Measurements from ENCODE around the gene HSP90AB1.
A peak's percentile ranks its signal among the peaks of the same experiment; 100 is the strongest.

HSP90AB1 gene

GRCh38 chr6:44275749-44276648, 29.1 kb downstream of the HSP90AB1 start:
- Histone ChIP-seq H4K20me1 (peaks cover 0 to 48% (median 7%) of the 10 kb centered on the region in 11 experiments; a peak in 8 of 22 replicates), H3K4me1 (peaks cover 0 to 26% (median 10%) of the 10 kb centered on the region in 10 experiments; a peak in 15 of 20 replicates), H3K36me3 (no peaks in the 10 kb centered on the region), H3K27ac (no peak overlapping the region), H3K4me2 (no peak overlapping the region), H3K4me3 (no peak overlapping the region), H3K9ac (no peak overlapping the region), H3K27me3 (peaks cover 37 to 63% (median 47%) of the 10 kb centered on the region in 11 experiments), H3K9me3 (replicated peaks in 1 of 11) (no peaks in the 10 kb centered on the region)
- no peak for TF ChIP-seq Cebpa-rat (IDR thresholded peaks at IDR 0.05)

- Histone ChIP-seq H3K4me3 (no peak overlapping the region), H3K4me1 (peaks cover 0 to 23% (median 10%) of the 10 kb centered on the region in 10 experiments; a peak in 15 of 20 replicates), H4K20me1 (peaks cover 0 to 39% (median 0%) of the 10 kb centered on the region in 11 experiments; a peak in 7 of 22 replicates), H3K4me2 (no peak overlapping the region), H3K27me3 (peaks cover 27 to 54% (median 38%) of the 10 kb centered on the region in 11 experiments), H3K9ac (no peak overlapping the region), H3K9me3 (replicated peaks in 1 of 11) (no peaks in the 10 kb centered on the region), H3K27ac (no peak overlapping the region), H3K36me3 (no peaks in the 10 kb centered on the region)
- no peak for TF ChIP-seq Cebpa-rat (IDR thresholded peaks at IDR 0.05)
Observed at GRCh38 chr6:44276667-44277640, 30.1 kb downstream of the HSP90AB1 start.

GRCh38 chr6:44277763-44278162, 30.9 kb downstream of the HSP90AB1 start:
- H4K20me1 ChIP-seq: peaks cover 0 to 31% (median 0%) of the 10 kb centered on the region in 11 experiments; a peak in 4 of 22 replicates
- no peak overlapping the region; a peak in 1 of 22 replicates for H3K4me2 ChIP-seq

GRCh38 chr6:44278315-44278714, 31.4 kb downstream of the HSP90AB1 start:
- Histone ChIP-seq H3K27ac (no peak overlapping the region), H3K4me1 (peaks cover 0 to 23% (median 10%) of the 10 kb centered on the region in 10 experiments; a peak in 15 of 20 replicates), H3K27me3 (peaks cover 16 to 50% (median 27%) of the 10 kb centered on the region in 11 experiments; a peak in 21 of 22 replicates)

More at GRCh38 chr6:44277763-44278162, 30.9 kb downstream of the HSP90AB1 start:
- H3K9me3 ChIP-seq (replicated peaks in 1 of 11): no peaks in the 10 kb centered on the region
- peaks cover 0 to 23% (median 10%) of the 10 kb centered on the region in 10 experiments; a peak in 15 of 20 replicates for H3K4me1 ChIP-seq
- no peak overlapping the region for H3K27ac ChIP-seq
- H3K9ac ChIP-seq: no peak overlapping the region
- no peaks in the 10 kb centered on the region for H3K36me3 ChIP-seq
- H3K4me3 ChIP-seq: no peak overlapping the region
- no peak for TF ChIP-seq Cebpa-rat (IDR thresholded peaks at IDR 0.05)
- peaks cover 19 to 52% (median 30%) of the 10 kb centered on the region in 11 experiments for H3K27me3 ChIP-seq

DNA sequence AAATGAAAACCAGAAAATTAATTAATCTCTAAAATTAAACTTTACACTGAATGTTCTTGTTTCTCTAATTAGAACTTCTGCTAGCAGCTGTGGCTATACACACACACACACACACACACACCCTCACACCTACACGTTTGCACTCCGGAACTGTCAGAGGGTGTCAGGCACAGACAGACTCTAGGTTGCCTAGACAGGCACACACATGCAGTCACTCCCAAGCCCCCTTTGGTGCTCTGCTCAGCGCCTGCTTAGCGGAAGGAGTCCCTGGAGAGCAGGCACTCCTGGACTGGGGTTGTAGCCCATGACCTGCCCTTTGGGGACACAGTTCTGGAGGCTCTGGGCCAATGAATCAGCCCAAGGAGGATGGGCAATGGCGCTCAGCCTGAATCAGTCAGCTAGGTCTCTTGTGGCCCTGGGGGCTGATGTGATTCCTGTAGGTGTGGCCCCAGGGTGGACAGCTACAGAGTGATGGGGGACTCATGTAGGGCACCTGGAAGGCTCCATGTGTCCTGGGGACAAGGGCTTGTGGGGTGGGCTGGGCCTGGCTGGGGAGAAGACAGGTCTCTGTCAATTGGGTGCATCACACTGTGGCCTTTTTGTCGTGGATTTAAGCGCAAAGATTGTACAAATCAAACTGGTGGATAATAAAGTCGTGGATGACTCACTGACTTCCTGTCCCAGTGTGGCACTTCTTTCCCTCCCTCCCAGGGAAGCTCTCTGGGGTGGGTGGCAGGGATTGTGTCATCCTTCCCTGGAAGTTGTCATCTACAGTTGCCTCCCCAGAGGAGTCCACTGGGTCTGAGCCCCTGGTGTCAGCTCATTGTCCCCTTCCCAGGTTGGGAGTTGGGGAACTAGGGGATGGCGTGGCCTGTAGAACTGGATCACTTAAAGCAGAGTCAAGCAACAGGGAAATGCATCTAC, 32.1 kb downstream of the HSP90AB1 start:
- H3K27ac ChIP-seq: no peak overlapping the region

More at GRCh38 chr6:44278315-44278714, 31.4 kb downstream of the HSP90AB1 start:
- H4K20me1 ChIP-seq: peaks cover 0 to 25% (median 0%) of the 10 kb centered on the region in 11 experiments; a peak in 3 of 22 replicates
- peak overlapping the region in 3 of 11 experiments; percentile 60 to 76 (median 65); a peak in 6 of 22 replicates for H3K4me2 ChIP-seq
- H3K36me3 ChIP-seq: no peaks in the 10 kb centered on the region
- no peak overlapping the region for H3K4me3 ChIP-seq
- no peaks in the 10 kb centered on the region for H3K9me3 ChIP-seq (replicated peaks in 1 of 11)
- H3K9ac ChIP-seq: no peak overlapping the region
- TF ChIP-seq Cebpa-rat (IDR thresholded peaks at IDR 0.05): no peak

DNA sequence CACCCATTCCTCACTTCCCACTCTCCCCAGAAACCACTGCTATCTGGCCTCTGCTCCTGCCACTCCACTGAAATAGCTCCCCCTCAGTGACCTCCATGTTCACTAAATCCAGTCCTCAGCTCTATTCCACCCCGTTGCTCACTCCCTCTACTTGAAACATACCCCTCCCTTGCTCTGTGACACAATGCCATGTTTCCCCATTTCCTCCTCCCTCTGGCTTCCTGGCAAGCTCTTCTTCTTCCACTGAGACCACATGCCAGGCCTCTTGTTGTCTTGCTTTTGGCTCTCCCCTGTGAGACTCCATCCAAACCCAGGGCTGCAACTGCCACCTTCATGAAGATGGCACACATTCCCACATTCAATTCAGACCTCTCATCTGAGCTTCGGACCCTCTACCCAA, 37.2 kb downstream of the HSP90AB1 start:
- Histone ChIP-seq H3K27ac (no peak overlapping the region), H3K9me3 (replicated peaks in 1 of 11) (no peaks in the 10 kb centered on the region), H3K36me3 (no peaks in the 10 kb centered on the region), H3K27me3 (peaks cover 3 to 30% (median 18%) of the 10 kb centered on the region in 11 experiments; a peak in 11 of 22 replicates), H3K4me2 (peak overlapping the region in 2 of 11 experiments; percentile 18 to 29; a peak in 2 of 22 replicates), H3K4me1 (peaks cover 0 to 17% (median 6%) of the 10 kb centered on the region in 10 experiments; a peak in 14 of 20 replicates), H3K9ac (no peak overlapping the region), H3K4me3 (no peak overlapping the region), H4K20me1 (peaks cover 0 to 9% (median 0%) of the 10 kb centered on the region in 11 experiments; a peak in 2 of 22 replicates)
- TF ChIP-seq Cebpa-rat (IDR thresholded peaks at IDR 0.05): no peak

More for the DNA sequence above, 32.1 kb downstream of the HSP90AB1 start:
- H3K4me2 ChIP-seq: peak overlapping the region in 9 of 11 experiments; percentile 26 to 76 (median 60); a peak in 16 of 22 replicates
- H4K20me1 ChIP-seq: peaks cover 0 to 23% (median 0%) of the 10 kb centered on the region in 11 experiments; a peak in 3 of 22 replicates
- peaks cover 0 to 26% (median 10%) of the 10 kb centered on the region in 10 experiments; a peak in 15 of 20 replicates for H3K4me1 ChIP-seq
- no peak overlapping the region for H3K9ac ChIP-seq
- H3K9me3 ChIP-seq (replicated peaks in 1 of 11): no peaks in the 10 kb centered on the region
- H3K4me3 ChIP-seq: no peak overlapping the region
- no peaks in the 10 kb centered on the region for H3K36me3 ChIP-seq
- no peak for TF ChIP-seq Cebpa-rat (IDR thresholded peaks at IDR 0.05)
- peaks cover 15 to 52% (median 32%) of the 10 kb centered on the region in 11 experiments; a peak in 21 of 22 replicates for H3K27me3 ChIP-seq

- no peak overlapping the region for H3K4me2 ChIP-seq
- H3K27ac ChIP-seq: no peak overlapping the region
- H3K36me3 ChIP-seq: no peaks in the 10 kb centered on the region
- H3K9ac ChIP-seq: no peak overlapping the region
- H3K9me3 ChIP-seq (replicated peaks in 1 of 11): no peaks in the 10 kb centered on the region
- H3K4me1 ChIP-seq: peaks cover 0 to 10% (median 0%) of the 10 kb centered on the region in 10 experiments; a peak in 6 of 20 replicates
- TF ChIP-seq Cebpa-rat (IDR thresholded peaks at IDR 0.05): no peak
- H3K27me3 ChIP-seq: peaks cover 3 to 30% (median 19%) of the 10 kb centered on the region in 11 experiments; a peak in 11 of 22 replicates
- no peak overlapping the region for H3K4me3 ChIP-seq
- H4K20me1 ChIP-seq: peaks cover 0 to 12% (median 0%) of the 10 kb centered on the region in 11 experiments; a peak in 2 of 22 replicates
Observed at GRCh38 chr6:44284867-44285266, 38.0 kb downstream of the HSP90AB1 start.

Data from BLaER1 treated with 17β-estradiol and CSF1 and Interleukin-3, amounts not matched to agents 10 nM and 100 nM (cell line).